Activated CD8-positive, alpha-beta memory T cell treated with anti-CD3 and anti-CD28 coated beads for 48 hours (primary cell): ENCODE measurements around the gene FGFBP1.

Experiments
- DNase-seq, 3 experiments: peaks; one replicate each; pipeline ENCODE4 v3.0.0-alpha.2; 2020; ENCODE audit warnings: low read depth in 2 of 3, low spot score in 2 of 3

FGFBP1 gene

GRCh38 chr4:15938640-15939039, at the start of gene FGFBP1:
TSS of gene FGFBP1 (minus strand) at chr4:15938740. CDS start at chr4:15936632, 2,108 bp downstream.
- DNase-seq = no peak

GRCh38 chr4:15988222-15988621, 49.7 kb upstream of the FGFBP1 start:
- no peak for DNase-seq

DNA sequence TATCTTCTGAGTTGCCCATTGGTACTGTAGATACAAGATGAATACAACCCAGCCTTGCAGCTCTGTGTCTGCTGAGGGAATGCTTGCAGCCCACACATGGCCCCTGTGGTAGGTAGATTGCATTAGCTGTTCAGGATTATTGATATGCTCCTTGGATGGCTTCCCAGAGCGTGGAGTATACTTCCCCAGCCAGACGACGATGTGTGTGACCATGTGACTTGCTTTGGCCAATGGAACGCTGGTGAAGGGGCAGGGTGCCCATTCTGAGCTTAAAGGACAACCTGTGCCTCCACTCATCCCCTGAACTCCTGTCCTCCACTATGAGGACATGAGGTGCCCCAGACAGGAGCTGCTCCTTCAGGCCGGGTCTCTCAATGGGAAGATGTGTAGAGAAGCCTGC, 48.4 kb upstream of the FGFBP1 start:
- no peak for DNase-seq

- DNase-seq = no peak
These were observed 45.1 kb upstream of the FGFBP1 start for GRCh38 chr4:15983610-15984009.

- DNase-seq = no peak
These were observed 44.4 kb upstream of the FGFBP1 start for GRCh38 chr4:15982842-15983524.

DNA sequence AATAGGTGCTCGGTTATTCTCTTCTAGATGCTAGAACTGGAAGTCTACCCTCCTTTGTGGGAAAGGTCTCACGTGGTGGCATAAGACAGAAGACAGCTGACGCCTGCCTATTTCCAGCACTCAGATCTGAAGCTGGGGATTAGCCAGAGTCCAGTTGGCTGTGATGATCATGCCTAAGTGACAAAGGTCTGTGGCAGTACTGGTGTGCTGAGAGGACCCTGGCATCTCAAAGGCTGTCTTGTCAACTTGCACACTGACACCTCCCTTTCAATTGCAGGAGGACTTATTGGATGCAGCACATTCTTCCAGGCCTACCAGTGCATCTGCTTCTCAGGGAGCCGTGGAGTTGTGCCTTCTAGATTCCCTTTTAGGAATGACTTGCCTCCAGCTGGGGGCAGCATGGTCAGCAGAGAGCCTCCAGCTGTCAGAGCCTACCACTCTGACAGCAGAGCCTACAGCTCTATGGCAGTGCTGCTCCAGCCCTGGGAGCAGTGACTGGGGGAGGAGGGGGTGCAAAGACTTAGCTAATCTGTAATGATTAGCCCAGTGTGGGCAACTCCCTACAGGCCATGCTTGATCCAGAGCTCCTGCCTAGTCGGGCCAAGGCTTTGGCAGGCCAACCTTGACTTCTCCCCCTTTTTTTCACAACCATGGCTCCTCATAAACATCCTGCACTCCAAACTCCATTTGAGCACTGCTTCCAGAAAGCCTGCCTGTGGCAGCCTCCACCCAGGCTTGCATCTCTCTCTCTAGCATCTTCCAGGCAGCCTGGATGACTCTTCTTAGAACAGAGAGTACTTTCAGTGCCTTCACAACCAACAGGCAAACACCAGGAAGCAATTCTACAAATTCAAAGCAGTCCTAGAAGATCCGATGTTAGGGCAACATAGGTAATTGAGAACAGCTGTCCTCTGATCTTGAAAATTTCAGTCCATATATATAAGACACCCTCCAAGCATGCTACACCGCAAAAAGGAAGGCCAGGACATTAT, 38.2 kb upstream of the FGFBP1 start:
- no peak for DNase-seq

DNA sequence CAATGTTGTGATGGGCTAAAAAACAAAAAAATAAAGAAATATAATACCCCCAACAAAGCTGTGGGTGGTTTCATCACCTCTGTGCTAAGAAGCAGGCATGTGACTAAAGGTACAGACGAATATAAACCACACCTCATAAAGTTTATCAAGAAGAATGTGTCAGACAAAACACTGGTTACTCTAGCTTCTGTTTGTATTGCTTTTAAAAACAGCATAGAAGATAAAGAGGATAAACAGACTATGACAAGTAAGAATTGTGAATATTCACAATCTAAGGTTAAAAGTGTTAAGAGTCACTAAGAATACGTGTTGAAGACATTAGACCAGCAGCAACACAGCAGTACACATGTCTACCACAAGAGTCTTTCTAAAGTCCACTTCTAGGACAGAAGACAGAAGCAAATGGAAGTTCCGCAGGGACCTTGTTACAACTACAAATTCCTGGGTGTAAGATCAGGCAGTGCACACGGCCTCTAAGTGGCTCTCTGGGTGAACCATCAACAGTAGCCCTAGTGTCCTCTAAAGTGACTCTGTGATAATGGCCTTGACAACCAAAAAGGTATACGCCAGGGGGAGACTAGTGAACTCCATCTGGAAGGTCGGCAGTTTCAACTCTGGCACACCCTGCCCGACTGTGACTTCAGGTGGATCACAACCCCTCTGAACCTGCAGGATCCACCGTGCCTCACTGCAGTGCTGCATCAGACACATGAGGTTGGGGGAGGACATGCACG, 32.7 kb upstream of the FGFBP1 start:
- no peak for DNase-seq

DNA sequence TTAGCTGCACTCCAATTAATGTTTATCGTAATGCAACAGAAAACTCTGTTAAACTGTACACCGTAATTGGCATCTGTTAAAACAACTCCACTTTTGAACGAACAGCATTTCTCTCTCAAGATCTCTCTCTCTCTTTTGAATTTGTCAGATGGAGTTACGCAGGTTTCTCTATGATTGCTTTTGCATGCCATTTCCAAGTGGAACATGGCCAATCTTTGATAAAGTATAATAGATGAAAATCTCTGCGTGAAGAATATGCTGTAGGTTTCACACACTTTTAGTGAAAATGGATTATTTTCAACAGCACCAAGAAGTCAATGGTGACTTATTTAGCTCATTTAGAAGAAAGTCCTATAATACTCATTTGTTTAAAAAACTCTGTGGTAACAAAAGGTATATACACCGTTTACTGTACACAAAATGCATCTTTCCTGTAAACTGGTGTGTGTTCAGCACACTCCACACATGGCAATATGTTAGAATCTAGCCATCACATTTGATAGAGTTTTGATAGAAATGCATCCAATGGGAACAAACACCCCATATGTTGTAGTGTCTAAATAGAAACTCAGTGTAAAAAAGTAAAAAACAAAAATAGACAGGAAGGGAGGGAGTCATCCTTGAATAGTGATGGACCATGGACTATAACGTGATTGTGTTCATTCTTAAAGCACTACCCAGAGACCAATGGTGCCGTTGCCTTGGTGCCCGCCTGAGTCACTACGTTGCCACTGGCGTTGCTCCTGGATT, 30.2 kb upstream of the FGFBP1 start:
- no peak for DNase-seq

GRCh38 chr4:15965325-15965724, 26.8 kb upstream of the FGFBP1 start:
- no peak for DNase-seq

- DNase-seq = no peak
These were observed 25.6 kb upstream of the FGFBP1 start for GRCh38 chr4:15964159-15964558.

GRCh38 chr4:15963576-15963975, 25.0 kb upstream of the FGFBP1 start:
- peak; percentile 21 to 49 (median 40) for DNase-seq

- peak; percentile 27 to 54 (median 36) for DNase-seq
These were observed 24.5 kb upstream of the FGFBP1 start, which contains the start of gene FGFBP2 for GRCh38 chr4:15963001-15963451. TSS of gene FGFBP2 (minus strand) at chr4:15963175. CDS start at chr4:15963129, 46 bp downstream.

GRCh38 chr4:15961781-15962510, 23.4 kb upstream of the FGFBP1 start:
- DNase-seq = no peak

DNA sequence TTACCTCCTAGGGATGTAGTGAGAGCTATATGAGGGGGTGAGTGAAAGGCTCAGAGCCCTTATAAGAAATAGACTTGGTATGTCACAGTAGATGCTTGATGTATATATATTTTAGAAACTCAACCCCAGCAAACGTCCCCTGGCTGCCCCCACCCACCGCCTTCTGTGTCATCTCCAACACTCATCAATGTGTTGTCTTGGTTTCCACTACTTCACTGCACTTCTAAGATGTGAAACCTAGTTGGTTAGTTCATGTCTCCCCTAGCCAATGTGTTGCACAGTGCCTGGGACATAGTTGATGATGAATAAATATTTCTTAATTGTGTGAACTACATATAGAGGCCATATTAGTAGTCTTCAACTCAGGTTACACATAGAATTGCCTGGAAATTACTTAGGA, 20.0 kb upstream of the FGFBP1 start:
- DNase-seq = no peak

DNA sequence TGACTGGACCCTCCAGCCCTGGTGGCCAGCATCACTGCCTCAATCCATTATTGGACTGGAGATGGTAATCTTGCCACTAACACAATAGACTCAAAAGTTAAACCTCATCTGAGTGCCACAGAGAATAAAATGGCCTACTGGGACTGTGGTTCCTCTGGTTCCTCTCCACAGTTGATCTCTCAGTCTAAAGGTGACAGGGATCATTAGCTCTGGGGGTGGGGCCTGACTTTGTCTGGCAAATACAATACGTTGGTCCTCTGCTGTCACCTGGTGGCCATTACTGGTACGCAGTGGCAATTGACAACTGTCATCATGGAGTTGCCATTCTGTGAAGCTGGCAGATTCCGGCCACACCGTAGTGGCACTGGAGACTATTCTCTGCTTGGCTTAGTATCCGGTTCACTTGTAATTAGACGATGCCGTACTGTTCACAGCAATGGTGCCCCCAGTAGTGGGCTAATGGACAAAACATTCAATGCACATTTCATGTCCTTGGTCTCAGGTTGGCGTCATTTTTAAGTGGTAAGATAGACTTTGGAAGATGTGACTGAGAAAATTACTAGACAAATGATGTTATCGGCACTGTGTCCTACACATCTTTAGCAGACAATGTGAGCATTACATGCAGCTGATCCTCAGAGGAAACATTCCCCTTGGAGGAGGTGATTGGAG, 17.8 kb upstream of the FGFBP1 start:
- DNase-seq = peak; percentile 46 to 68 (median 49)

- DNase-seq = no peak
These were observed 17.1 kb upstream of the FGFBP1 start for GRCh38 chr4:15955670-15956069.

DNA sequence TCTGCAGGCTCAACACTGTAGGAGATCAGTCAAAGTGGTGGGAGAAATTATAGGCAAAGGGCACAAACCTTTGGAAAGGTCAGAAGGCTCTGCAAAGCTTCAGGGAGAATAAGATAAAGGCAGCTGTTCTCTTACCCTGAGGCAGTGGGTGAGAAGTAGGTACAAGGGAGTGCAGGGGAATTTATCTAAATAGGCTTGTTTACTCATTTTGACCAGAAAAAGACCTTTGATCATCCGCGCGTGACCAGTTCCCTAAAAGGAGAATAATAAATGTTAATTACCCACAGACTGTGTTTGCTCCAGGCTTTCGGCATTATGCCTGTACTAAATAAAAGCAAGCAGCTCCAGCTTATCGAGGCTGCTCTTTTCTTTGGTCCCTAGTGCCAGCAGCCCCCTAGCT, 15.1 kb upstream of the FGFBP1 start:
- no peak for DNase-seq

- no peak for DNase-seq
These were observed 13.2 kb upstream of the FGFBP1 start for GRCh38 chr4:15951781-15952180.

DNA sequence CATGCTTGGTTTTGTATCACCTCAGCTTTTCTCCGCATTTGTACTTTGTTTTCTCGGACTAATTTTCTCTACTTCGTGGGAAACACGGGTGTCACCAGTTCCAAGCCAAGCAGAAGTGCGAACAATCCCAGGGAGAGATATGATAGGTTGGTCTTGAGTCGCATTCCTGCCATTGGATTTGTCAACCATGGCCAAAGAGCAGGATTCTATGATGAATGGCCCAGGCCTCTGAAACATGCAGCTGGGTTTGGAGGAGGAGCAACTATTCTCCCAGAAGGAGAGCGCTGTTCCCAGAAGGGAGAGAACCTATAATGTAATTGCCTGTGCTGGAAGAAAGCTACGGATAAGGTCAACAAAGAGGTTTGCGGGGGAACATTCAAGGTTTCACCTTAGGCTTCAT, 10.3 kb upstream of the FGFBP1 start:
- DNase-seq = no peak
